Dedifferentiated amniotic fluid mesenchymal stem cell (primary cell): ENCODE measurements around the gene IGFL2.

Source experiments
- DNase-seq: peaks from one replicate; pipeline ENCODE4 v3.0.0-alpha.2; 2016; ENCODE audit errors: extremely low spot score

IGFL2 gene

GRCh38 chr19:46209051-46209450 lies 61.0 kb downstream of the IGFL2 start:
- DNase-seq = no peak

GRCh38 chr19:46209472-46209871 lies 61.4 kb downstream of the IGFL2 start:
- DNase-seq = no peak

GRCh38 chr19:46210669-46211068 lies 62.6 kb downstream of the IGFL2 start:
- DNase-seq = no peak
